ENCODE measurements around the gene TMEM132C. TPM values are rescaled to one million over a fixed set of nuclear protein-coding genes. Genes with fewer than 3 reads are reported as not detected.

The TMEM132C gene
- total RNA-seq, 1 donor from 2014 or later, result 3.9 TPM

GRCh38 chr12:128726886-128727285 is 459.9 kb downstream of the TMEM132C start:
- H3K4me3 ChIP-seq, result no peak overlapping the region
- DNase-seq (ENCODE audit: low spot score), result no peak
- H3K27ac Mint-ChIP-seq, result no peak overlapping the region
- no peaks in the 10 kb centered on the region for H3K9me3 ChIP-seq (ENCODE audit: low read depth)
- H3K36me3 Mint-ChIP-seq, result no peaks in the 10 kb centered on the region
- no peaks in the 10 kb centered on the region for H3F3A ChIP-seq (ENCODE audit: low read depth)
- no peaks in the 10 kb centered on the region for H3K27me3 ChIP-seq
- H3K4me1 ChIP-seq, result no peaks in the 10 kb centered on the region
- no peak overlapping the region for H3K9ac ChIP-seq
- peaks cover 33% of the 10 kb centered on the region for H3K4me1 Mint-ChIP-seq
- no peaks in the 10 kb centered on the region for H3K9me3 Mint-ChIP-seq
- TF ChIP-seq EZH2phosphoT487 (IDR thresholded peaks at IDR 0.05), result no peak
- TF ChIP-seq CTCF (IDR thresholded peaks at IDR 0.05), result no peak
- no peak for TF ChIP-seq EZH2 (IDR thresholded peaks at IDR 0.05)
- no peaks in the 10 kb centered on the region for H4K20me1 ChIP-seq (ENCODE audit: low read depth)
- no peak overlapping the region for H3K4me2 ChIP-seq
- no peak overlapping the region for H3K27ac ChIP-seq
- H3K79me2 ChIP-seq (ENCODE audit: low read depth), result no peaks in the 10 kb centered on the region
- no peak overlapping the region for H2AFZ ChIP-seq (replicated peaks)
- H3K36me3 ChIP-seq, result no peaks in the 10 kb centered on the region
- H3K4me3 Mint-ChIP-seq, result no peak overlapping the region
- no peaks in the 10 kb centered on the region for H3K27me3 Mint-ChIP-seq (ENCODE audit: insufficient read depth, low read depth)

- H3K27me3 Mint-ChIP-seq (ENCODE audit: insufficient read depth, low read depth), result no peaks in the 10 kb centered on the region
- no peak overlapping the region for H3K4me3 Mint-ChIP-seq
- H3K27ac Mint-ChIP-seq, result no peak overlapping the region
- no peak for DNase-seq (ENCODE audit: low spot score)
- Histone ChIP-seq H3K27me3 (no peaks in the 10 kb centered on the region), H4K20me1 (ENCODE audit: low read depth) (no peaks in the 10 kb centered on the region), H3K9me3 (ENCODE audit: low read depth) (no peaks in the 10 kb centered on the region), H3K4me1 (no peaks in the 10 kb centered on the region), H3K79me2 (ENCODE audit: low read depth) (no peaks in the 10 kb centered on the region), H3K27ac (no peak overlapping the region), H3K4me3 (no peak overlapping the region), H2AFZ (replicated peaks) (no peak overlapping the region), H3F3A (ENCODE audit: low read depth) (no peaks in the 10 kb centered on the region), H3K9ac (no peak overlapping the region), H3K4me2 (no peak overlapping the region), H3K36me3 (no peaks in the 10 kb centered on the region)
- H3K36me3 Mint-ChIP-seq, result no peaks in the 10 kb centered on the region
- no peak for TF ChIP-seq EZH2 (IDR thresholded peaks at IDR 0.05)
- H3K9me3 Mint-ChIP-seq, result no peaks in the 10 kb centered on the region
- peaks cover 32% of the 10 kb centered on the region for H3K4me1 Mint-ChIP-seq
Measured at GRCh38 chr12:128727461-128727860, 460.5 kb downstream of the TMEM132C start.

GRCh38 chr12:128727999-128728398 is 461.0 kb downstream of the TMEM132C start:
- no peak for DNase-seq (ENCODE audit: low spot score)
- Mint-ChIP-seq H3K27me3 (ENCODE audit: insufficient read depth, low read depth) (no peaks in the 10 kb centered on the region), H3K27ac (no peak overlapping the region)

More at GRCh38 chr12:128727999-128728398, 461.0 kb downstream of the TMEM132C start:
- no peak overlapping the region for H3K9ac ChIP-seq
- H3K4me1 Mint-ChIP-seq, result peaks cover 29% of the 10 kb centered on the region
- H3K36me3 Mint-ChIP-seq, result no peaks in the 10 kb centered on the region
- no peaks in the 10 kb centered on the region for H3K9me3 Mint-ChIP-seq
- no peak overlapping the region for H3K4me3 Mint-ChIP-seq
- no peaks in the 10 kb centered on the region for H3F3A ChIP-seq (ENCODE audit: low read depth)
- H3K79me2 ChIP-seq (ENCODE audit: low read depth), result no peaks in the 10 kb centered on the region
- no peaks in the 10 kb centered on the region for H3K9me3 ChIP-seq (ENCODE audit: low read depth)
- no peaks in the 10 kb centered on the region for H3K4me1 ChIP-seq
- H3K27ac ChIP-seq, result no peak overlapping the region
- H3K4me3 ChIP-seq, result no peak overlapping the region
- no peak overlapping the region for H2AFZ ChIP-seq (replicated peaks)
- no peaks in the 10 kb centered on the region for H3K27me3 ChIP-seq
- no peak for TF ChIP-seq EZH2phosphoT487 (IDR thresholded peaks at IDR 0.05)
- TF ChIP-seq CTCF (IDR thresholded peaks at IDR 0.05), result no peak
- TF ChIP-seq EZH2 (IDR thresholded peaks at IDR 0.05), result no peak
- no peak overlapping the region for H3K4me2 ChIP-seq
- no peaks in the 10 kb centered on the region for H4K20me1 ChIP-seq (ENCODE audit: low read depth)
- no peaks in the 10 kb centered on the region for H3K36me3 ChIP-seq
